ENCODE measurements around the gene THOC2.
"Not testable (repeated sequence)": the region's sequence is repeated elsewhere in the genome, so short reads cannot be mapped to it uniquely, and the experiment has no call there.

Gene THOC2

GRCh38 chrX:123732670-123733363 lies at the start of gene THOC2:
Gene THOC2, minus strand, starts transcription at chrX:123733052. Its CDS starts 30 bp downstream, at chrX:123733022.
- DNase-seq = peak; percentile 60 to 67

- not testable (repeated sequence) for DNase-seq
Measured at GRCh38 chrX:123781786-123782185, 48.9 kb upstream of the THOC2 start.

DNA sequence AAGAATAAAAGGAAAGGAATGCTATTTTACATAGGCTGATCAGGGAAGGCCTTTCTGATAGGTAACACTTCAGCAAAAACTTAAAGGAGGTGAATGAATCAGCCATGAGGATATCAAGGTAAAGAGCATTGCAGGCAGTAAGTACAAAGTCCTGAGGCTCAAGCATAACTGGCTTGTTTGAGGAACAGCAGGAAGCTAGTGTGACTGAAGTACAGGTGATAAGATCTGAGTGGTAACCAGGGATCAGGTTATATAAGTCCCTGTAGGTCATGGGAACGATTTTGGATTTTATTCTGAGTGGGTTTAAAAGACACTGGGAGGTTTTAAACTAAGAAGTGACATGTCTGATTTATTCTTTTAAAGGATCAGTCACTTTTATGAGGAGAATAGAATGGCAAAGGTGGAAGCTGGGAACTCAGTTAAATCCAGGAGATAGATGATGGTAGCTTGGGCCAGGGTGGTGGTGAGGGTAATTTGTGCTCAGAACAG lies 47.1 kb upstream of the THOC2 start:
- DNase-seq = no peak

GRCh38 chrX:123773258-123773988 lies 40.6 kb upstream of the THOC2 start:
- no peak for DNase-seq

GRCh38 chrX:123771449-123772064 lies 38.7 kb upstream of the THOC2 start:
- no peak for DNase-seq

DNA sequence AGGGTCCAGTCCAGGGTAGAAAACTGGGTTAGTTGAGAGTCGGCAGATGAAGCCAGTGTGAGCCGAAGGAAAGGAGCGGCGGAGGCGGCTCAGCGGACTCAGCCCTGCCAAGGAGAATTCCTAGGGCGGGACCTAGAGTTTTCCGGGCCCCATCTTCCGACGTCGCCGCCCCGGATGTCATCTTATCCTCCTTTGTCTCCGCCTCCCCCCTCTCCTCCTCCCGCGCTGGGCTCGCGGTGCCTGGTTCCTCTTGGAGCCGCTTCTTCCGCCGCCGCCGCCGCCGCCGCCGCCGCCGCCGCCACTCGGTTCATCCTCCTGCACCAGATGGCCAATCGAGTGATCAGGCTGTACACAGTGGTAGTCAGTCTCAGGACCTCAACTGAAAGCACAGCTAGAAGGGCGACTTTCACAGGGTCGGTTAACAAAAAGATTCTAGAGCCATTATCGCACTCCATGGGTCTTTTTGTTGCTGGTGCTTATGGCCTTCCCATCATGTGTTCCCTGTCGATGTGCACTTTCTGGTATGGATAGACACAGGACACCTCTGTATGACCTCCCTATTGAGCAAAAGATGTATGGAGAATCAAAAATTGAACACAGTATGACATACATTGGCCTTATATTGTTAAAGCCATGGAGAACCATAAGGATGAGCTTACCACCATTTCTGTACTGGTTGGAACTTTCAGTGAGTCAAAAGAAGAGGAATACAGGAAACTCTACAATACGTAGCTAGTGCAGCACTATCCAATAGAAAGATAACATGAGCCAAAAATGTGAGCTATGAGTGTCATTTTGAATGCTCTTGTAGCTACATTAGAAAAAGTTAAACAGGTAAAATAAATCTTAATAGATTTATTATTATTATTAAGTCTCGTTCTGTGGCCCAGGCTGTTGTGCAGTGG lies 32.4 kb upstream of the THOC2 start:
- DNase-seq = peak; percentile 48 to 61

DNA sequence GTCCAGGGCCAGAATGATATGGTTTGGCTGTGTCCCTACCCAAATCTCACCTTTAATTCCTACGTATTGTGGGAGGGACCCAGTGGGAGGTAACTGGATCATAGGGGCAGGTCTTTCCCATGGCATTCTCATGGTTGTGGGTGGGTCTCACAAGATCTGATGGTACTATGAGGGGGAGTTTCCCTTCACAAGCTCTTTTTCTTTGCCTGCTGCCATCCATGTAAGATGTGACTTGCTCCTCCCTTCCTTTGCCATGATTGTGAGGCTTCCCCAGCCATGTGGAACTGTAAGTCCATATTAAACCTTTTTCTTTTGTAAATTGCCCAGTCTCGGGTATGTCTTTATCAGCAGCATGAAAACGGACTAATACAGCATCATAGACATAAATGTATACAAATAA lies 27.0 kb upstream of the THOC2 start:
- not testable (repeated sequence) for DNase-seq

GRCh38 chrX:123757794-123758193 lies 24.9 kb upstream of the THOC2 start:
- not testable (repeated sequence) for DNase-seq

- DNase-seq = no peak
Measured at GRCh38 chrX:123756320-123756719, 23.5 kb upstream of the THOC2 start.

GRCh38 chrX:123755107-123755506 lies 22.3 kb upstream of the THOC2 start:
- DNase-seq = no peak

- DNase-seq = no peak
Measured at GRCh38 chrX:123753656-123754350, 21.0 kb upstream of the THOC2 start.

DNA sequence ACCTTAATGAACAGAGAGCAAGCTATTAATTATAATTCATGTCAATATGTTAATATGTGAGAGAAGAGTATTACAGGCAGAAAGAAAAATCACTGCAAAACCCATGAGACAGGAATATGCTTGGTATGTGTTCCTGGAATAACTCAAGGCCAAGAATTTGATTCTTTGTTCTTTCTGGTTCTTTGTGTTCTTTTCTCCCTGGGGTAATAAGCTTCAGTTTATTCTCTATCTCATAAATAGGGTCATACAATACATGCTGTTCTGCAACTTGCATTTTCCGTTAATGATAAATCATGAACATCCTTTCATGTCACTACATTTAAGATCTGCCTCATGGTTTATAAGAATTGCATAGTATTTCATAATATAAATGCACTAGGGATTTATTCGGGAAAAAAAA lies 16.8 kb upstream of the THOC2 start:
- no peak for DNase-seq

- DNase-seq = no peak
Measured at GRCh38 chrX:123745511-123745910, 12.7 kb upstream of the THOC2 start.

DNA sequence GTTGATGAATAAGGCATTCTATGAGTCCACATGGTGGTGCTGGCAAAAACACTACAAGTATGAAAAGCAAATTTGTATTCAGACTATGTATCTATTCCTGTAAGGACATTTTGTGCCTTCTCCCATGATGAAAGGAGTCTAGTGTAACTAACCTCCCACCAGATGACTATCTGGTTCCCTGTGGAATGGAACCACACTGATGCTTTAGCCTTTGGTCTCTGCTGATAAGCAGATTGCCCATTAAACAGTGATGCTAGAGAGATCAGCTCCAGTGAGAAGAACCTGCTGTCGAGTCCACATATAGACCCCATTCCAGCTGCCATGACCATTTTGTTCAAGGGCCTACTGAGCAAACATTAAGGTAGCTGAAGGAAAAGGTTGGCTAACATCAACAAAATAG lies 10.5 kb upstream of the THOC2 start:
- no peak for DNase-seq

- DNase-seq = no peak
Measured at GRCh38 chrX:123742440-123742839, 9.6 kb upstream of the THOC2 start.

DNA sequence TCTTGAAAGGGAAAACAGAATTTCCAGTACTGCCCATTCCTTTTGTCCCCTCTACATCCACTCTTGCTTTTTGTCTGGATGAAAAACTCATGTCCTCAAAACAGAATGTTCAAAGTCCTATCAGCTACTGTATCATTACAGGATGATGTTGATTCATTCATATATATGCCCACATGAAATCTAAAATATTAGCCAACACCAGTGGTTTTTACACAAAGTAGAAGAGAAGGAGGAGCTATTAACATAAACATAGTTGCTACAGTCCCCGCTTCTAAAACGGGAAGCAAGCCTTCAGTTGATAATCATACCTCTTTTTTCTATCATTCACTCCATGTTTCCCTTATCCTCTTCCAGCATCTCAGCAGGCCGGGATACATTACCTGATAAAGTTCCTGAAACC lies 7.7 kb upstream of the THOC2 start:
- no peak for DNase-seq

GRCh38 chrX:123740006-123740405 lies 7.2 kb upstream of the THOC2 start:
- no peak for DNase-seq

- no peak for DNase-seq
Measured at GRCh38 chrX:123739474-123739873, 6.6 kb upstream of the THOC2 start.

DNA sequence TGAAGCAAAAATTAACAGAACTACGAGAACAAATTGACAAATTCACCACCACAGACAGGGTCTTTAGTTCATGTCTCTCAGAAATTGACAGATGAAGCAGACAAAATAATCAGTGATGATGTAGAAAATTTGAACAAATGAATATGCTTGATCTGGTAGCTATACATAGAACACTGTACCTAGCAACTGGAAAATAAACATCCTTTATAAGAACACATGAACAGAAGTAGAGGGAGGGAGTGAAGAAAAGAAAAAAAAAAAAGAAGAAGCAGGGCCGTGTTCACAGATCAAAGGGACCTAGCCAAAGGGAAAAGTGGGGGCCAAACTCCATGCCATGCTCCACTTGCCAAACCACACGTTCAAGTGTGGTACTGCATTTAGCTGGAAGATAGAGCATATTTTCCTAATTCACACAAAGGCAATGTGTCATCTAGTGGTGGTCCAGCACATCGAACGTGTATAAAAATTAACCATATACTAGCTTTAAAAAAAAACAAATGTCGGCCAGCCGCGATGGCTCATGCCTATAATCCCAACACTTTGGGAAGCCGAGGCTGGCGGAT lies 5.6 kb upstream of the THOC2 start:
- no peak for DNase-seq

DNA sequence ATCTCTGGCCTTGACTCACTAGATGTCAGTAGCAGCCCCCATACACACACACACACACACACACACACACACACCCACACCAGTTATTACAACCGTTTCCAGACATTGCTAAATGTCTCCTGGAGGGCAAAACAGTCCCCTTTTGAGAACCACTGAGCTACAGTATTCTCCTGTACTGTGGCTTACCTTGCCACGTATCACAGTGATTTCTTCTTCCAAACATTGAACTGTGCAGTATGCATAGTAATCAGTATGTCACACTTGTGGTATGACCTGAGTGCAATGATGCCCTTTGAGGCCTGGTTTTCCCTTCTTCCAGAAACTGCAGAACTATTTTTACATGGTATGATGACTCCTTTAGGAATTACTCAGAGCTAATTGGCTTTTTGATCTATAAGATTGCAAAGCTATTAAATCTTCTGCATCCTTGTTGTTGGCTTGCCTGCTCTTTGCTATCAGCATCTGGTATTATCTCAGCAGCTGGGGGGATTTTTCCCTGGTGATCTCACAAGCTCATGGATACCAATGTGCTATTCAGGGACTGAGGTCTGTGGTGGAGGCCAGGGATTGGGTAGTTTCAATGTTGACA lies 3.6 kb upstream of the THOC2 start:
- DNase-seq = no peak

- DNase-seq = not testable (repeated sequence)
Measured at GRCh38 chrX:123735137-123735536, 2.3 kb upstream of the THOC2 start.
